Hematopoietic multipotent progenitor cell treated with erythropoietin and hydrocortisone succinate and interleukin-3 and kit ligand, for 4 days (in vitro differentiated cells): ENCODE measurements around the gene COL20A1.
"Not testable (repeated sequence)": the region's sequence is repeated elsewhere in the genome, so short reads cannot be mapped to it uniquely, and the experiment has no call there.

Experiments
- DNase-seq: peaks from one replicate; pipeline ENCODE4 v3.0.0-alpha.2; 2015

The COL20A1 gene

GRCh38 chr20:63336232-63336752, 43.3 kb downstream of the COL20A1 start:
- DNase-seq, result no peak

DNA sequence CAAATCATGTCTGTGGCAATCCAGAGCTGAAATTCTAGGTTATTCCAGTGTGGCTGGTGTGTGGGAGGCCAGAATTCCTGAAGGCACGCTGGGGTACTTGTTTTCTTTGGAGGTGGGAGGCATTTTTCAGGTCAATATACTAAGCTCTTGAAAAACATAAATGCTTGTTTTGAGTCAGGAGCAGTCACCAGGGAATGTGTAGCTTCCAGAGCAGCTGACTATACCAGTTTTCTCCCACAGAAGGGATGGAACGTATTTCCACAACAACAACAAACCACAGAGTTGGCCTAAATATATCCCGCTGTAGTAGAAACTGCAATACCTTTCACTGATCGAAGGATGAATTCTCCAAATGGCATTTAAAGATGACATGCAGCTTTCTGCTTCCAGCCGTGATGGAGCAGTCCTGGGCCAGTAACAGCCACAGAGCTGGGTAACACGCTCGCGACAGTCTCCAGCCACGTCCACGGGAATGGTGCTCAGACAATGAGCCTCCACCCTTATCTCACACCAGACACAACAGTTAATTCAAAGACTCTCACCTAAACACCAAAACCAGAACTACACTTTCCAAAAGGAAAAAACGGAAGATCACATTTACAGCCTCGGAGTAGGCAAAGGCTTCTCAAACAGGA, 44.9 kb downstream of the COL20A1 start:
- no peak for DNase-seq

DNA sequence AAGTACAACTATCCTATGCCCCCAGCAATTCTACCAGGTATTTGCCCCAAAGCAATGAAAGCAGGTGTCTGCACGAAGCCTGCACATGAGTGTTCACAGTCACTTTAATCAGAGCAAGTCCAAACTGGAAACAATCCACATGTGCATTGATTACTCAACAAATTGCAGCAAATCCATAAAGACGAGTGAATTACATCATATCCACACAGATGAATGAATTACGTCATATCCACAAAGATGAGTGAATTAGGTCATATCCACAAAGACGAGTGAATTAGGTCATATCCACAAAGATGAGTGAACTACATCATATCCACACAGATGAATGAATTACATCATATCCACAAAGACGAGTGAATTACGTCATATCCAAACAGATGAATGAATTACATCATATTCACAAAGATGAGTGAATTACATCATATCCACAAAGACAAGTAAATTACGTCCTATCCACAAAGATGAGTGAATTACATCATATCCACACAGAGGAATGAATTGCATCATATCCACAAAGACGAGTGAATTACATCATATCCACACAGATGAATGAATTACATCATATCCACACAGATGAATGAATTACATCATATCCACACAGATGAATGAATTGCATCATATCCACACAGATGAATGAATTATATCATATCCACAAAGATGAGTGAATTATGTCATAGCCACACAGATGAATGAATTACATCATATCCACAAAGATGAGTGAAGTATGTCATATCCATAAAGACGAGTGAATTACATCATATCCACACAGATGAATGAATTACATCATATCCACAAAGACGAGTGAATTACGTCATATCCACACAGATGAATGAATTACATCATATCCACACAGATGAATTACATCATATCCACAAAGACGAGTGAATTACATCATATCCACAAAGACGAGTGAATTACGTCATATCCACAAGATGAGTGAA, 46.4 kb downstream of the COL20A1 start:
- not testable (repeated sequence) for DNase-seq

GRCh38 chr20:63340158-63340688, 47.2 kb downstream of the COL20A1 start:
- DNase-seq, result not testable (repeated sequence)

DNA sequence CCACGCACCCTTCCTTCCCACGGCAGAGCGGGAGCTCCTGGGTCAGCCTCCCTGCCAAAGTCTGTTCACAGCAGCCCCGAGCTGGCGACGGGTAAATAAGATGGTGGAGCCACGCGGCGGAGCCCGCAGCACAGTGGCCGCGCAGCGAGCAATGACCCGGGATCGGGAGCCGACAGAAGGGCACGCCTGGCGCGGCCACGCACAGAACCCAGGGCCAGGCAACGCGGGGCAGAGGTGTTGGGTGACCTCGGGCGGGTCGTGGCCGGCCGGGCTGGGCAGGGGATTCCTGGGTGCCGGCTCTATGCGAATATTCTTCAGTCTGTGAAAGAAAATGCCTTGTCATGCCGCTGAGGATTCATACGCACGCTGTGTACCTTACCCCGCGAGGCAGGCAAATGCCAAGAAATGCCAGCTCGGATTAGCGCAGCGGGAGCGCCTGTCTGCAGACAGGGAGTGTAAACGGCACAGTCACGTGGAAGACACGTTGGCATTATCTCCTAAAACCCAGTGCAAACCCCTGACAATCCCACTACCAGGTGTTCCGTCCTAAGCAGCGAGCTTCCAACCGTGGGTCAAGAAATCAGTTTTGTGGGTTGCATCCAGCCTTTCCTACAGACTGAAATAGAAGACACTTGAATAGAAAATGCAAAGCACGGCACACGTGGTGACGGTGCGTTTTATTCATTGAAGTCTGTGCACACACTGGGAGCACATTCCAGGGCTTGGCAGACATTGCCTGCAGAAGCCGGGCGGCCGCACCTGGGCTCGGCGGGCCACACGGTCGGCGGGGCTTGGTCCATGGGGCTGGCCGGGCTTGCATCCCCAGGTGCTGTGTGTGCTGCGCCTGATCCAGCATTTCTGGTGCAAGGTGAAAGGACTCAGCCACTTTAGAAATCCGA, 49.8 kb downstream of the COL20A1 start:
- no peak for DNase-seq

GRCh38 chr20:63343460-63344445, 50.8 kb downstream of the COL20A1 start:
- DNase-seq, result no peak

DNA sequence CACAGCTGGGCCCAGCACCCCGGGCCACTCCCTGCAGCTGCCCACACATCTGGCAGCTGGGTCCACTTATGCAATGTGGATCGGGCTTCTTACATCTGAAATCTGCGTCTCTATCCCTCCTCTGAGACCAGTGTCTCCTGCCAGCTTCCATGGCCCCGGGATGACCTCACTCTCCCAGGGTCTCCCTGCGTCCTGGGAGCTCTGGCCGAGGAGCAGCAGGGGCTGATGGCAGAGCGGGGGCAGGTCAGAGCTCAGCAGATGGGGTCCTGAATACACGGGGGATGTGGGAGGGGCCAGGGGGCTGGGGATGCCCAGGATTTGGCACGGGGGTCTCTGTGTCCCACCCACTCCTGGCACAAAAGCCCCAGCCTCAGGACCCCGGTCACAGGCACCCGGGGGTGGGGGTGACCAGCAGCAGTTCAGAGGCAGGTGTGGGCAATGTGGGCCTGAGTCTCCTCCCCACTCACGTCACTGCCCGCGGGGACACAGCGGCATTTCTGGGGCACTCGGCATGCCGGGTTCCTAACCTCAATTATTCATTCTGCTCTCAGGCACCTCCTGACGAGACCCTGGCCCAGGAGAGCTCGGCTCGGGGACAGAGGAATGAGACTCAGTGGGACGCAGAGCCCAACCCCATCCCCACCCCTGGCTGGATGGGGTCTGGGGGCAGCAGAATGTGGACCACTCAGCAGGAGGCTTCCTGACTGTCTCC, 51.8 kb downstream of the COL20A1 start:
- DNase-seq, result no peak

- DNase-seq, result no peak
Measured at GRCh38 chr20:63345328-63346100, 52.5 kb downstream of the COL20A1 start.

- DNase-seq, result no peak
Measured at GRCh38 chr20:63346131-63347080, 53.4 kb downstream of the COL20A1 start.

DNA sequence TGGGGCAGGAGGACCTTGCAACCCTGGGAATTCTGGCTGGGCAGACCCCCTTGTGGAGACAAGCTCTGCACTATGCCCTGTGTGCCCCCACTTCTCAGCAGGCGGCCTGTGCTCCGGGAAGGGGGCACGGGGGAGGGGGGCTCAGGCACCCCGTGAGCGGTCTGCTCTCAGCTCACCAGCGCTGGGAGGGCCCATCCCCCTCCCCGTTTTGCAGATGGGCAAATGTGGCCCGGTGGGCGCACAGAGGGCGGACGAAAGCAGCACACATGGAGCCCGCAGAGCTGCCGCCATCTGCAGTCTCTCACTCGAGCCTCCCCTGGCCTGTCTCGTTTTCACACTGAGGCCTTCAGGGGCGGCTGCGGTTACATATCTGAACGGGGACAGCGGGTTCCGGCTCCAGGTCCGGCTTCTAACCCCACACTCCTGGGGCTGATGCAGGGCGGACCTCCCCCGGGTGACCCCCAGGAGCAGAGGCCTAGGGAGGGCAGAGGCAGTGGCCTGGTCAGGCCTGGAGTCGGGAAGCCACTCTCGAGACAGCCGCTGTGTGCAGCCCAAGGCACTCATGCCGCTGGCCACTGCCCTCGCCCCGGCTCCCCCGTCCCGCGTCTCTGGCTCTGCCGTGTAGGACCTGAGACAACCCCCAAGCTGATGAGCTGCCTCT, 54.2 kb downstream of the COL20A1 start:
- DNase-seq, result no peak

- DNase-seq, result no peak
Measured at GRCh38 chr20:63347950-63348827, 55.2 kb downstream of the COL20A1 start.

DNA sequence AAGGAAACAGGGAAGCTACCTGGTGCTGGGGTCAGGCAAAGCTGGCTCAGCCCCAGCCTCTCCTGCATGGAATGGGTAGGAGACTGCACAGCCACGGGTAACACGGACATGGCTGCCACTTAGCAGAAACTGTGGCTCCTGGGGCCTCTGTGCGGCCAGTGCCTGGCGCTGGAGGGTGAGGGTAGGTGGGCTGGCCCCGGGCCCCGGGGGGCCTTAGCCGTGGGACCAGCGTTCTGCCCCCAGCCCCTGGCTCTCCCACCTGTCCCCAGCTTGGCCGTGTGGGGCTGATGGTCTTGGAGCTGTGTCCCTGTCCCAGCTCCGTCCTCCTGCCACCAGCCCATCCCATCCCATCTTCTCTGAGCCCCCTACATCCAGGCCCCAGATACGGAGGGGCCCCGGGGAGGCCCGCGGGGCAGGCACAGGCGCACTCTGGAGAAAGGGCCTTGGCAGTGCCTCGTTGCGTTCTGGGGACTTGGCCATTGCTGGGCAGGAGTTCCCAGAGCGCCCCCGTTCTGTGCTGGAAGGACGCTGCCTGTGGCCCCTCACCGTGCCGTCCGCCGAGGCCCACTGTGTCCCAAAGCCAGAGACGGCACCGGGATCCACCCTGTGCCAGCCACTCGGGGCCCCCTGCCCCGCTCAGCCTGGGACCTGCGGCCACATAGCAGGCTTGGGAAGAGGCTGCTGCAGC, 56.0 kb downstream of the COL20A1 start:
- no peak for DNase-seq

DNA sequence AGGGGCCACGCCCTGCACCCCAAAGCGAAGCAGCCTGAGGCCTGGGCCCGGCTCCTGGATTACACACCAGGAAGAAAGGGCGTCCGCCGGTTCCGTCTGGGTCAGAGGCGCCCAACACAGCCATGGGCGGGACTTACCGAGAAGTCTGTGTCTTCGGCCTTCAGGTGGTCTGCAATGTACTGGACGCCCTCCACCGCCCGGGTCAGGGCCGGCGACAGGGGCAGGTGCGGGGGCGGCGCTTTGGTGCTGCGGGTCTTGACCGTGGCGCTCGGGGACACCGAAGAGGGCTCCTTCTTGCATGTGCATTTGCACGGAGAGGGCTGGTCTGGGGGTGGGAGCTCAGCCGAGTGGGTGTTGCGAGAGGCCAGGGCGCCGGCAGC, 56.5 kb downstream of the COL20A1 start:
- DNase-seq, result no peak

- DNase-seq, result no peak
Measured at GRCh38 chr20:63350196-63350595, 57.2 kb downstream of the COL20A1 start.

GRCh38 chr20:63350597-63351325, 57.8 kb downstream of the COL20A1 start:
- DNase-seq, result no peak

GRCh38 chr20:63351326-63351700, 58.3 kb downstream of the COL20A1 start:
- DNase-seq, result no peak
